Esophagus muscularis mucosa (tissue), 4 donors: ENCODE results near the gene SNAPC4. TPM values are rescaled to one million over a fixed set of nuclear protein-coding genes. Genes with fewer than 3 reads are reported as not detected.
"Not testable (repeated sequence)": the region's sequence is repeated elsewhere in the genome, so short reads cannot be mapped to it uniquely, and the experiment has no call there.

Experiments used
- DNase-seq: peaks from one replicate; pipeline ENCODE4 v3.0.0-alpha.2; 2017; ENCODE audit errors: extremely low spot score
- H3K27ac ChIP-seq, 4 donors: fragments of 200-600 bp; sonication (generic); replicated peaks in 1 of 4; 1 replicate in 3 of 4; 2 replicates in 1 of 4; pipeline ENCODE4 v1.5.1; 2016 to 2019; ENCODE audit warnings: mild to moderate bottlenecking in 1 of 4
- H3K27me3 ChIP-seq, 4 donors: fragments of 200-600 bp; sonication (generic); one replicate each; pipeline versions ENCODE4 v1.5.1 to v1.6.0; 2016 to 2019
- H3K36me3 ChIP-seq, 4 donors: fragments of 200-600 bp; sonication (generic); one replicate each; pipeline ENCODE4 v1.5.1; 2016 to 2019
- H3K4me1 ChIP-seq, 4 donors: fragments of 200-600 bp; sonication (generic); one replicate each; pipeline ENCODE4 v1.5.1; 2016 to 2019
- H3K4me3 ChIP-seq, 4 donors: fragments of 200-600 bp; sonication (generic); 1 replicate in 2 of 4; 2 replicates in 2 of 4; pipeline ENCODE4 v1.5.1; 2016 to 2019; ENCODE audit warnings: mild to moderate bottlenecking in 4 of 4, moderate library complexity in 1 of 4
- H3K9me3 ChIP-seq, 4 donors: fragments of 200-600 bp; sonication (generic); 1 replicate in 3 of 4; 2 replicates in 1 of 4; pipeline ENCODE4 v1.5.1; 2016 to 2019
- CTCF ChIP-seq, 3 experiments: fragments of 200-600 bp in 2 of 3; fragments of 450-650 bp in 1 of 3; sonication (generic) in 2 of 3; IDR thresholded peaks; one replicate each; pipeline ENCODE4 v1.5.1; 2017 to 2019; ENCODE audit warnings: antibody characterized with exemption in 3 of 3, mild to moderate bottlenecking in 2 of 3, moderate library complexity in 1 of 3
- EP300 ChIP-seq: sonication (generic); formaldehyde crosslinking; IDR thresholded peaks from one replicate; pipeline ENCODE4 v1.6.1; 2017; ENCODE audit warnings: antibody characterized with exemption
- POLR2A ChIP-seq: fragments of 450-650 bp; IDR thresholded peaks from one replicate; pipeline ENCODE4 v1.6.1; 2017; ENCODE audit warnings: antibody characterized with exemption, moderate library complexity, mild to moderate bottlenecking, low read depth
- POLR2AphosphoS5 ChIP-seq, 2 donors: sonication (generic); formaldehyde crosslinking; IDR thresholded peaks; one replicate each; pipeline ENCODE4 v1.6.1; 2017; ENCODE audit warnings: antibody characterized with exemption in 2 of 2
- WGBS: methylation state at CpG from one replicate; pipeline ENCODE4 v1.1.5; 2018; 5-methylcytosine and 5-hydroxymethylcytosine counted together
- intact Hi-C: fragments of 100-400 bp; cut with DNase I; formaldehyde crosslinking; loops from one replicate; pipeline ENCODE4 v1.15.1; 2023
- total RNA-seq, 4 donors: library from RNA; depleted of rRNA; stranded (reverse); fragments of >200 nt; gene quantifications; one replicate each; pipeline versions ENCODE4 v1.1.0 to v1.2.1, GENCODE V29; 2016

SNAPC4 gene
- total RNA-seq, 4 donors from 2014 or later = 3.3 to 8.4 (median 4.9) TPM

GRCh38 chr9:136430588-136431234 lies 30.7 kb upstream of the SNAPC4 start:
- Histone ChIP-seq H3K4me1 (peaks cover 0 to 13% (median 2%) of the 10 kb centered on the region in 4 donors), H3K9me3 (no peaks in the 10 kb centered on the region), H3K4me3 (no peak overlapping the region), H3K36me3 (peaks cover 17 to 71% (median 70%) of the 10 kb centered on the region in 4 donors), H3K27ac (no peak overlapping the region), H3K27me3 (no peaks in the 10 kb centered on the region)
- intact Hi-C loops = no loop called here
- no peak for TF ChIP-seq POLR2AphosphoS5 (IDR thresholded peaks at IDR 0.05)
- no peak for DNase-seq
- WGBS = 89% methylated on average over 10 of the region's 29 CpGs

GRCh38 chr9:136429683-136430491 lies 29.9 kb upstream of the SNAPC4 start:
- TF ChIP-seq POLR2A = no peak
- TF ChIP-seq EP300 = no peak
- TF ChIP-seq POLR2AphosphoS5 (IDR thresholded peaks at IDR 0.05) = no peak
- TF ChIP-seq CTCF (IDR thresholded peaks at IDR 0.05) = no peak
- intact Hi-C loops = no loop called here
- H3K27me3 ChIP-seq = no peaks in the 10 kb centered on the region

GRCh38 chr9:136429075-136429628 lies 29.2 kb upstream of the SNAPC4 start:
- H3K9me3 ChIP-seq = no peaks in the 10 kb centered on the region
- TF ChIP-seq POLR2AphosphoS5 (IDR thresholded peaks at IDR 0.05) (no peak), CTCF (IDR thresholded peaks at IDR 0.05) (no peak), POLR2A (no peak)
- H3K27me3 ChIP-seq = no peaks in the 10 kb centered on the region
- 89% methylated on average over 10 of the region's 21 CpGs for WGBS
- H3K4me1 ChIP-seq = peaks cover 0 to 4% (median 0%) of the 10 kb centered on the region in 4 donors
- intact Hi-C loops = no loop called here
- DNase-seq = no peak
- H3K27ac ChIP-seq = peak overlapping the region in 1 of 4 donors; percentile 19
- peaks cover 22 to 81% (median 70%) of the 10 kb centered on the region in 4 donors for H3K36me3 ChIP-seq
- H3K4me3 ChIP-seq = no peak overlapping the region

More at GRCh38 chr9:136429683-136430491, 29.9 kb upstream of the SNAPC4 start:
- H3K36me3 ChIP-seq = peaks cover 18 to 75% (median 70%) of the 10 kb centered on the region in 4 donors
- DNase-seq = no peak
- no peaks in the 10 kb centered on the region for H3K9me3 ChIP-seq
- WGBS = 84% methylated on average over 12 of the region's 32 CpGs
- peak overlapping the region in 1 of 4 donors; percentile 19 for H3K27ac ChIP-seq
- no peak overlapping the region for H3K4me3 ChIP-seq
- peaks cover 0 to 7% (median 2%) of the 10 kb centered on the region in 4 donors for H3K4me1 ChIP-seq

GRCh38 chr9:136426787-136427186 lies 26.8 kb upstream of the SNAPC4 start:
- no peaks in the 10 kb centered on the region for H3K9me3 ChIP-seq
- intact Hi-C loops = no loop called here
- no peak for DNase-seq
- H3K36me3 ChIP-seq = peaks cover 42 to 81% (median 70%) of the 10 kb centered on the region in 4 donors
- no peaks in the 10 kb centered on the region for H3K27me3 ChIP-seq
- H3K4me1 ChIP-seq = peaks cover 0 to 4% (median 0%) of the 10 kb centered on the region in 4 donors
- no peak overlapping the region for H3K4me3 ChIP-seq
- no peak for TF ChIP-seq CTCF (IDR thresholded peaks at IDR 0.05)
- TF ChIP-seq EP300 = no peak
- TF ChIP-seq POLR2AphosphoS5 (IDR thresholded peaks at IDR 0.05) = no peak
- no peak for TF ChIP-seq POLR2A
- no peak overlapping the region for H3K27ac ChIP-seq
- WGBS = 91% methylated on average over 12 of the region's 12 CpGs

GRCh38 chr9:136425367-136425766 lies 25.4 kb upstream of the SNAPC4 start:
- H3K4me3 ChIP-seq, DNase-seq, H3K4me1 ChIP-seq, H3K27ac ChIP-seq, H3K27me3 ChIP-seq, intact Hi-C loops, H3K9me3 ChIP-seq: not testable (repeated sequence)
- WGBS = 76% methylated on average over 7 of the region's 7 CpGs
- H3K36me3 ChIP-seq = peaks cover 49 to 87% (median 76%) of the 10 kb centered on the region in 4 donors
